Psoas muscle (tissue), 8 donors: Measurements from ENCODE around the gene ST3GAL5. TPM values are rescaled to one million over a fixed set of nuclear protein-coding genes. Genes with fewer than 3 reads are reported as not detected.
A peak's percentile ranks its signal among the peaks of the same experiment; 100 is the strongest.

Source experiments
- ATAC-seq, 4 donors: fragments of 200-7000 bp; cut with Tn5 transposase; one replicate each; pipeline ENCODE4 v1.9.1; 2020; ENCODE audit warnings: moderate library complexity in 3 of 4, mild to moderate bottlenecking in 2 of 4
- DNase-seq, 2 donors: peaks; one replicate each; pipeline ENCODE4 v3.0.0-alpha.2; 2020
- H3K27ac ChIP-seq: fragments of 200-600 bp; one replicate; pipeline ENCODE4 v1.8.0; 2022
- H3K27me3 ChIP-seq, 3 donors: fragments of 200-600 bp in 1 of 3; one replicate each; pipeline versions ENCODE4 v1.6.1 to v1.8.0; 2013 to 2022; ENCODE audit warnings: low read length in 2 of 3, mild to moderate bottlenecking in 2 of 3, moderate library complexity in 1 of 3; ENCODE audit not compliant: insufficient read depth in 3 of 3
- H3K36me3 ChIP-seq, 2 donors: fragments of 200-600 bp in 1 of 2; one replicate each; pipeline versions ENCODE4 v1.6.1 to v1.8.0; 2013 to 2022; ENCODE audit warnings: low read depth in 1 of 2, mild to moderate bottlenecking in 1 of 2, moderate library complexity in 1 of 2; ENCODE audit not compliant: insufficient read depth in 1 of 2
- H3K4me1 ChIP-seq: fragments of 200-600 bp; one replicate; pipeline ENCODE4 v1.8.0; 2022
- H3K4me3 ChIP-seq: fragments of 200-600 bp; one replicate; pipeline ENCODE4 v1.8.0; 2022; ENCODE audit warnings: mild to moderate bottlenecking
- H3K9me3 ChIP-seq: fragments of 200-600 bp; one replicate; pipeline ENCODE4 v1.8.0; 2022
- CTCF ChIP-seq: fragments of 200-600 bp; IDR thresholded peaks from one replicate; pipeline ENCODE4 v1.8.0; 2022; ENCODE audit warnings: antibody characterized with exemption
- WGBS, 3 donors: extraction: QIAGEN DNeasy Blood & Tissue Kit; methylation state at CpG; one replicate each; pipeline versions ENCODE4 v1.1.6 to v1.1.7; 2013; 5-methylcytosine and 5-hydroxymethylcytosine counted together
- intact Hi-C, 2 donors: fragments of 100-400 bp; cut with DNase I; formaldehyde crosslinking; loops; one replicate each; pipeline versions ENCODE4 v1.11.0 to v1.14.2; 2022
- polyA plus RNA-seq, 3 donors: library from polyadenylated mRNA; stranded (reverse); fragments of 200-250 nt; gene quantifications; one replicate each; pipeline ENCODE4 v1.2.3, GENCODE V29; 2013
- total RNA-seq, 4 donors: library from RNA; stranded (reverse); fragmentation: NEBNext Ultra II Directional in 2 of 4; extraction: Animal tissue kit (Norgen Biotek cat#: 25700) in 2 of 4; gene quantifications; one replicate each; pipeline versions ENCODE4 v1.2.1 to v1.2.4, GENCODE V29; 2021 to 2023
- donor health status: healthy with polysubstance abuse.
- donor health status: DM: no; HTN: no; CAD: no; lungs with moderate emphysema.
- donor health status: Bipolar disorder and iron deficiency.
- donor health status: healthy.
- donor health status: DM: yes; HTN: yes; CAD: no.
- donor health status: DM: no; HTN: no; CAD: no.
- donor health status: DM: no; HTN: no; CAD: no.
- donor health status: DM: yes; HTN: yes; CAD: no.

Gene ST3GAL5
- total and polyA plus RNA-seq, 7 donors, result 7.9 to 35.6 (median 14.7) TPM

- TF ChIP-seq CTCF, result no peak
- H3K27me3 ChIP-seq, result no peaks in the 10 kb centered on the region
- no peak overlapping the region for H3K4me3 ChIP-seq
- DNase-seq (peak in 1 of 2 donors; percentile 15), ATAC-seq (no peak)
- peaks cover 32% of the 10 kb centered on the region for H3K4me1 ChIP-seq
- H3K9me3 ChIP-seq, result no peaks in the 10 kb centered on the region
- intact Hi-C loops, result no loop called here
- 84 to 91% (median 86%) methylated on average over 5 of the region's 5 CpGs for WGBS, 3 donors
- H3K27ac ChIP-seq, result no peak overlapping the region
- H3K36me3 ChIP-seq, result peaks cover 0 to 13% of the 10 kb centered on the region in 2 donors
These were observed 99.5 kb downstream of the ST3GAL5 start for GRCh38 chr2:85789271-85789670.

- H3K27ac ChIP-seq, result no peak overlapping the region
- DNase-seq (peak in 1 of 2 donors; percentile 45), ATAC-seq (no peak)
- no peak overlapping the region for H3K4me3 ChIP-seq
- TF ChIP-seq CTCF, result no peak
- 80 to 89% (median 81%) methylated on average over 3 of the region's 3 CpGs for WGBS, 3 donors
- intact Hi-C loops, result no loop called here
- peaks cover 32% of the 10 kb centered on the region for H3K4me1 ChIP-seq
- H3K36me3 ChIP-seq, result peaks cover 0 to 13% of the 10 kb centered on the region in 2 donors
- no peaks in the 10 kb centered on the region for H3K9me3 ChIP-seq
- H3K27me3 ChIP-seq, result no peaks in the 10 kb centered on the region
These were observed 100.2 kb downstream of the ST3GAL5 start for GRCh38 chr2:85788603-85789002.

GRCh38 chr2:85787981-85788340 lies 100.8 kb downstream of the ST3GAL5 start:
- peaks cover 31% of the 10 kb centered on the region for H3K4me1 ChIP-seq
- no peak for ATAC-seq

GRCh38 chr2:85787282-85787980 lies 101.4 kb downstream of the ST3GAL5 start:
- ATAC-seq (no peak), DNase-seq (no peak)
- intact Hi-C loops, result no loop called here
- Histone ChIP-seq H3K36me3 (peaks cover 0 to 19% of the 10 kb centered on the region in 2 donors), H3K9me3 (no peaks in the 10 kb centered on the region), H3K27me3 (no peaks in the 10 kb centered on the region), H3K27ac (no peak overlapping the region), H3K4me1 (peaks cover 26% of the 10 kb centered on the region), H3K4me3 (no peak overlapping the region)
- WGBS, 3 donors, result 91 to 96% (median 93%) methylated on average over 8 of the region's 8 CpGs
- no peak for TF ChIP-seq CTCF

More at GRCh38 chr2:85787981-85788340, 100.8 kb downstream of the ST3GAL5 start:
- no peak for DNase-seq
- 96 to 97% (median 97%) methylated on average over 6 of the region's 6 CpGs for WGBS, 3 donors
- TF ChIP-seq CTCF, result no peak
- H3K27ac ChIP-seq, result no peak overlapping the region
- H3K4me3 ChIP-seq, result no peak overlapping the region
- H3K27me3 ChIP-seq, result no peaks in the 10 kb centered on the region
- intact Hi-C loops, result no loop called here
- H3K36me3 ChIP-seq, result peaks cover 0 to 14% of the 10 kb centered on the region in 2 donors
- no peaks in the 10 kb centered on the region for H3K9me3 ChIP-seq

Other genes starting within 250 kb of the ST3GAL5 start
- gene SFTPB, start 220.8 kb downstream of the ST3GAL5 start, total RNA-seq, result 1 to 10 TPM in 2 of 4 donors, under 1 TPM in 2; 0.25 to 1.1 (median 0.96) TPM
- 1 to 10 TPM in 1 of 3 donors, under 1 TPM in 2; 0.04 to 1.5 (median 0.98) TPM for gene SFTPB, start 220.8 kb downstream of the ST3GAL5 start, polyA plus RNA-seq
- 10 to 100 TPM in 1 of 4 donors, 1 to 10 TPM in 2, under 1 TPM in 1; 0.58 to 20.0 (median 5.8) TPM for gene GNLY, start 194.6 kb downstream of the ST3GAL5 start, total RNA-seq
- 10 to 100 TPM in 2 of 3 donors, 1 to 10 TPM in 1; 4.9 to 31.6 (median 23.4) TPM for gene GNLY, start 194.6 kb downstream of the ST3GAL5 start, polyA plus RNA-seq
- gene ATOH8, start 135.0 kb downstream of the ST3GAL5 start, total RNA-seq, result 10 to 100 TPM; 22.0 to 82.1 (median 57.3) TPM
- gene ATOH8, start 135.0 kb downstream of the ST3GAL5 start, polyA plus RNA-seq, result 10 to 100 TPM; 48.7 to 77.2 (median 59.4) TPM
- 10 to 100 TPM; 27.0 to 41.6 (median 36.8) TPM for gene POLR1A, start 216.9 kb upstream of the ST3GAL5 start, total RNA-seq
- 10 to 100 TPM in 2 of 3 donors, 1 to 10 TPM in 1; 6.1 to 15.1 (median 11.9) TPM for gene POLR1A, start 216.9 kb upstream of the ST3GAL5 start, polyA plus RNA-seq
- 100 to 1,000 TPM in 3 of 4 donors, 10 to 100 TPM in 1; 92.5 to 148 (median 113) TPM for gene PTCD3, start 217.2 kb upstream of the ST3GAL5 start, total RNA-seq
- gene PTCD3, start 217.2 kb upstream of the ST3GAL5 start, polyA plus RNA-seq, result 10 to 100 TPM; 32.8 to 56.3 (median 42.9) TPM